ENCODE measurements around the gene HORMAD2. TPM values are rescaled to one million over a fixed set of nuclear protein-coding genes. Genes with fewer than 3 reads are reported as not detected.
"Not testable (repeated sequence)": the region's sequence is repeated elsewhere in the genome, so short reads cannot be mapped to it uniquely, and the experiment has no call there.

HORMAD2 gene
- polyA plus RNA-seq, 6 donors from 2014 or later: not detected

GRCh38 chr22:30044881-30045493 lies 35.3 kb upstream of the HORMAD2 start:
- H3K36me3 Mint-ChIP-seq: no peaks in the 10 kb centered on the region
- peaks cover 0 to 18% (median 11%) of the 10 kb centered on the region in 3 donors for H3K27me3 Mint-ChIP-seq
- no peak overlapping the region for H3K4me3 Mint-ChIP-seq
- H3K9me3 Mint-ChIP-seq: no peaks in the 10 kb centered on the region
- H3K27ac Mint-ChIP-seq: no peak overlapping the region
- ATAC-seq (ENCODE audit: low read depth in 2 of 2) (no peak), DNase-seq (no peak)
- H3K4me1 Mint-ChIP-seq: peaks cover 3 to 11% (median 11%) of the 10 kb centered on the region in 3 donors

- H3K9me3 Mint-ChIP-seq: peaks cover 0 to 2% (median 0%) of the 10 kb centered on the region in 7 donors
- DNase-seq: no peak
- H3K4me3 Mint-ChIP-seq: no peak overlapping the region
- H3K36me3 Mint-ChIP-seq: no peaks in the 10 kb centered on the region
- H3K27ac Mint-ChIP-seq: no peak overlapping the region
- H3K27me3 Mint-ChIP-seq: peaks cover 0 to 18% (median 14%) of the 10 kb centered on the region in 3 donors
- ATAC-seq (ENCODE audit: low read depth in 2 of 2): no peak
- H3K4me1 Mint-ChIP-seq: peaks cover 3 to 11% (median 11%) of the 10 kb centered on the region in 3 donors
Measured at GRCh38 chr22:30045494-30045887, 34.8 kb upstream of the HORMAD2 start.

GRCh38 chr22:30045901-30046715 lies 34.2 kb upstream of the HORMAD2 start:
- H3K9me3 Mint-ChIP-seq: peaks cover 0 to 2% (median 0%) of the 10 kb centered on the region in 7 donors
- H3K27me3 Mint-ChIP-seq: peaks cover 0 to 18% (median 15%) of the 10 kb centered on the region in 3 donors
- H3K27ac Mint-ChIP-seq: peak overlapping the region in 1 of 6 donors; percentile 29

GRCh38 chr22:30046716-30047363 lies 33.4 kb upstream of the HORMAD2 start:
- Mint-ChIP-seq H3K27ac (peak overlapping the region in 1 of 6 donors; percentile 67), H3K4me1 (peaks cover 3 to 11% (median 11%) of the 10 kb centered on the region in 3 donors), H3K27me3 (peaks cover 0 to 15% (median 14%) of the 10 kb centered on the region in 3 donors), H3K4me3 (peak overlapping the region in 2 of 8 donors; percentile 30 to 33), H3K9me3 (peaks cover 0 to 2% (median 0%) of the 10 kb centered on the region in 7 donors), H3K36me3 (no peaks in the 10 kb centered on the region)
- DNase-seq (no peak), ATAC-seq (ENCODE audit: low read depth in 2 of 2) (no peak)

More at GRCh38 chr22:30045901-30046715, 34.2 kb upstream of the HORMAD2 start:
- H3K4me1 Mint-ChIP-seq: peaks cover 3 to 11% (median 11%) of the 10 kb centered on the region in 3 donors
- ATAC-seq (ENCODE audit: low read depth in 2 of 2) (no peak), DNase-seq (no peak)
- H3K36me3 Mint-ChIP-seq: no peaks in the 10 kb centered on the region
- no peak overlapping the region for H3K4me3 Mint-ChIP-seq

- Mint-ChIP-seq H3K9me3 (peaks cover 0 to 2% (median 0%) of the 10 kb centered on the region in 7 donors), H3K4me1 (peaks cover 3 to 11% (median 11%) of the 10 kb centered on the region in 3 donors), H3K27ac (peak overlapping the region in 1 of 6 donors; percentile 70), H3K36me3 (no peaks in the 10 kb centered on the region), H3K27me3 (peaks cover 0 to 14% (median 11%) of the 10 kb centered on the region in 3 donors), H3K4me3 (peak overlapping the region in 2 of 8 donors; percentile 30 to 33)
- ATAC-seq (ENCODE audit: low read depth in 2 of 2) (peak; percentile 56 to 66), DNase-seq (no peak)
Measured at GRCh38 chr22:30047364-30047738, 32.9 kb upstream of the HORMAD2 start.

GRCh38 chr22:30048681-30049080 lies 31.6 kb upstream of the HORMAD2 start:
- Mint-ChIP-seq H3K4me3 (no peak overlapping the region), H3K4me1 (peaks cover 3 to 11% (median 11%) of the 10 kb centered on the region in 3 donors)

GRCh38 chr22:30054067-30054763 lies 26.0 kb upstream of the HORMAD2 start:
- H3K9me3 Mint-ChIP-seq: peaks cover 4 to 31% (median 22%) of the 10 kb centered on the region in 7 donors
- peaks cover 10 to 14% of the 10 kb centered on the region in 2 donors for H3K36me3 Mint-ChIP-seq
- no peaks in the 10 kb centered on the region for H3K4me1 Mint-ChIP-seq
- no peak overlapping the region for H3K4me3 Mint-ChIP-seq
- ATAC-seq (ENCODE audit: low read depth in 2 of 2): no peak
- no peak for DNase-seq
- H3K27me3 Mint-ChIP-seq: peaks cover 4 to 11% (median 6%) of the 10 kb centered on the region in 3 donors
- no peak overlapping the region for H3K27ac Mint-ChIP-seq

More at GRCh38 chr22:30048681-30049080, 31.6 kb upstream of the HORMAD2 start:
- Mint-ChIP-seq H3K27ac (no peak overlapping the region), H3K36me3 (no peaks in the 10 kb centered on the region), H3K9me3 (peaks cover 0 to 2% (median 0%) of the 10 kb centered on the region in 7 donors), H3K27me3 (peaks cover 0 to 5% (median 0%) of the 10 kb centered on the region in 3 donors)
- no peak for ATAC-seq (ENCODE audit: low read depth in 2 of 2)
- no peak for DNase-seq

GRCh38 chr22:30054764-30055069 lies 25.5 kb upstream of the HORMAD2 start:
- Mint-ChIP-seq H3K4me3 (no peak overlapping the region), H3K36me3 (peaks cover 10 to 18% of the 10 kb centered on the region in 2 donors), H3K4me1 (no peaks in the 10 kb centered on the region), H3K9me3 (peaks cover 4 to 36% (median 27%) of the 10 kb centered on the region in 7 donors), H3K27ac (no peak overlapping the region), H3K27me3 (peaks cover 6 to 11% (median 8%) of the 10 kb centered on the region in 3 donors)
- no peak for ATAC-seq (ENCODE audit: low read depth in 2 of 2)
- no peak for DNase-seq

- Mint-ChIP-seq H3K27ac (no peak overlapping the region), H3K36me3 (peaks cover 10 to 18% of the 10 kb centered on the region in 2 donors), H3K9me3 (peaks cover 4 to 40% (median 27%) of the 10 kb centered on the region in 7 donors), H3K4me3 (no peak overlapping the region), H3K27me3 (peaks cover 6 to 8% (median 6%) of the 10 kb centered on the region in 3 donors), H3K4me1 (no peaks in the 10 kb centered on the region)
- no peak for DNase-seq
- no peak for ATAC-seq (ENCODE audit: low read depth in 2 of 2)
Measured at GRCh38 chr22:30056015-30056414, 24.2 kb upstream of the HORMAD2 start.

GRCh38 chr22:30057375-30057774 lies 22.9 kb upstream of the HORMAD2 start:
- ATAC-seq (ENCODE audit: low read depth in 2 of 2): no peak
- no peak overlapping the region for H3K4me3 Mint-ChIP-seq
- no peak overlapping the region for H3K27ac Mint-ChIP-seq
- H3K4me1 Mint-ChIP-seq: no peaks in the 10 kb centered on the region
- peaks cover 10 to 18% of the 10 kb centered on the region in 2 donors for H3K36me3 Mint-ChIP-seq
- H3K9me3 Mint-ChIP-seq: peaks cover 4 to 48% (median 32%) of the 10 kb centered on the region in 7 donors
- no peak for DNase-seq
- H3K27me3 Mint-ChIP-seq: peaks cover 6 to 14% (median 12%) of the 10 kb centered on the region in 3 donors

- not testable (repeated sequence) for DNase-seq; H3K4me1 Mint-ChIP-seq; ATAC-seq (ENCODE audit: low read depth in 2 of 2); H3K27ac Mint-ChIP-seq; H3K4me3 Mint-ChIP-seq
- Mint-ChIP-seq H3K36me3 (peaks cover 13 to 24% of the 10 kb centered on the region in 2 donors), H3K27me3 (peaks cover 12 to 24% (median 12%) of the 10 kb centered on the region in 3 donors), H3K9me3 (peaks cover 12 to 69% (median 51%) of the 10 kb centered on the region in 7 donors)
Measured at GRCh38 chr22:30059346-30060020, 20.8 kb upstream of the HORMAD2 start.

GRCh38 chr22:30061094-30061493 lies 19.2 kb upstream of the HORMAD2 start:
- H3K4me3 Mint-ChIP-seq; H3K27ac Mint-ChIP-seq; ATAC-seq (ENCODE audit: low read depth in 2 of 2); DNase-seq; H3K4me1 Mint-ChIP-seq: not testable (repeated sequence)
- H3K36me3 Mint-ChIP-seq: peaks cover 14 to 27% of the 10 kb centered on the region in 2 donors
- H3K27me3 Mint-ChIP-seq: peaks cover 12 to 24% (median 16%) of the 10 kb centered on the region in 3 donors
- H3K9me3 Mint-ChIP-seq: peaks cover 12 to 78% (median 60%) of the 10 kb centered on the region in 7 donors

Measured in naive B cell (primary cell).